HG03103 (cell line): ENCODE measurements around the gene UNC119.

Source experiments
- ATAC-seq: cut with Tn5 transposase; IDR thresholded peaks from one replicate; pipeline ENCODE4 v1.9.1; 2021; ENCODE audit warnings: low read depth; ENCODE audit not compliant: unreplicated experiment

Gene UNC119

GRCh38 chr17:28545787-28546415 is 6.5 kb downstream of the UNC119 start:
- ATAC-seq: no peak

- no peak for ATAC-seq
Observed at GRCh38 chr17:28545141-28545503, 7.3 kb downstream of the UNC119 start.

- ATAC-seq: no peak
Observed at GRCh38 chr17:28544402-28545140, 7.9 kb downstream of the UNC119 start.

- ATAC-seq: no peak
Observed at GRCh38 chr17:28541439-28541838, 11.0 kb downstream of the UNC119 start.

GRCh38 chr17:28540231-28540630 is 12.2 kb downstream of the UNC119 start:
- no peak for ATAC-seq

GRCh38 chr17:28538296-28538895 is 14.0 kb downstream of the UNC119 start:
- no peak for ATAC-seq

GRCh38 chr17:28537219-28537610 is 15.2 kb downstream of the UNC119 start:
- ATAC-seq: no peak

- ATAC-seq: no peak
Observed at GRCh38 chr17:28536532-28537218, 15.7 kb downstream of the UNC119 start.

- ATAC-seq: no peak
Observed at GRCh38 chr17:28534740-28535375, 17.6 kb downstream of the UNC119 start.

- no peak for ATAC-seq
Observed at GRCh38 chr17:28533091-28533807, 19.2 kb downstream of the UNC119 start.

- no peak for ATAC-seq
Observed at GRCh38 chr17:28532050-28532960, 20.1 kb downstream of the UNC119 start.

- ATAC-seq: no peak
Observed at GRCh38 chr17:28530926-28531325, 21.5 kb downstream of the UNC119 start.

- no peak for ATAC-seq
Observed at GRCh38 chr17:28530250-28530649, 22.2 kb downstream of the UNC119 start.

GRCh38 chr17:28529013-28529400 is 23.4 kb downstream of the UNC119 start:
- no peak for ATAC-seq

GRCh38 chr17:28528327-28529012 is 24.0 kb downstream of the UNC119 start:
- ATAC-seq: no peak

- ATAC-seq: no peak
Observed at GRCh38 chr17:28527859-28528258, 24.6 kb downstream of the UNC119 start.

GRCh38 chr17:28527181-28527681 is 25.2 kb downstream of the UNC119 start:
- no peak for ATAC-seq

GRCh38 chr17:28526381-28526780 is 26.0 kb downstream of the UNC119 start:
- no peak for ATAC-seq
